Measurements from ENCODE around the gene RALGDS.

- TF ChIP-seq CTCF (IDR thresholded peaks at IDR 0.05) (no peak), EZH2 (IDR thresholded peaks at IDR 0.05; ENCODE audit: borderline replicate concordance, insufficient read depth, low read depth, low read length, poor library complexity, severe bottlenecking) (no peak)
Measured at GRCh38 chr9:133094842-133095393, 26.1 kb downstream of the RALGDS start.
